OCI-LY1 (cell line): Measurements from ENCODE around the gene STK17A.
A peak's percentile ranks its signal among the peaks of the same experiment; 100 is the strongest.
"Not testable (repeated sequence)": the region's sequence is repeated elsewhere in the genome, so short reads cannot be mapped to it uniquely, and the experiment has no call there.

Source experiments
- H2AFZ ChIP-seq: fragments of 200-600 bp; sonication (generic), shearing (Covaris generic); 2 replicates; pipeline ENCODE4 v1.6.0; 2014; ENCODE audit warnings: antibody characterized with exemption, mild to moderate bottlenecking, low read length
- H3F3A ChIP-seq: fragments of 200-600 bp; sonication (generic), shearing (Covaris generic); 2 replicates; pipeline ENCODE4 v1.6.0; 2014; ENCODE audit warnings: mild to moderate bottlenecking, antibody characterized with exemption, low read length, moderate library complexity; ENCODE audit not compliant: insufficient read depth
- H3K27ac ChIP-seq: fragments of 200-600 bp; sonication (generic); 2 replicates; pipeline ENCODE4 v1.5.1; 2014; ENCODE audit warnings: low read length, mixed run types, mild to moderate bottlenecking, low read depth; ENCODE audit not compliant: poor library complexity, severe bottlenecking
- H3K27me3 ChIP-seq: fragments of 200-600 bp; sonication (generic); 2 replicates; pipeline ENCODE4 v1.6.0; 2014; ENCODE audit warnings: antibody characterized with exemption, mild to moderate bottlenecking, low read length, moderate library complexity; ENCODE audit not compliant: insufficient read depth
- H3K36me3 ChIP-seq: fragments of 200-600 bp; sonication (generic); 2 replicates; pipeline ENCODE4 v1.6.1; 2014; ENCODE audit warnings: mild to moderate bottlenecking, antibody characterized with exemption, low read length, moderate library complexity, mixed read lengths; ENCODE audit not compliant: insufficient read depth
- H3K4me1 ChIP-seq: fragments of 200-600 bp; sonication (generic); 2 replicates; pipeline ENCODE4 v1.5.1; 2014; ENCODE audit warnings: mild to moderate bottlenecking, low read length, moderate library complexity; ENCODE audit not compliant: insufficient read depth, severe bottlenecking
- H3K4me2 ChIP-seq: fragments of 200-600 bp; sonication (generic), shearing (Covaris generic); 2 replicates; pipeline ENCODE4 v1.6.1; 2014; ENCODE audit warnings: low read length
- H3K4me3 ChIP-seq: fragments of 200-600 bp; sonication (generic); 2 replicates; pipeline ENCODE4 v1.5.1; 2014; ENCODE audit warnings: low read length, low read depth, mild to moderate bottlenecking, mixed read lengths; ENCODE audit not compliant: poor library complexity, severe bottlenecking
- H3K79me2 ChIP-seq: fragments of 200-600 bp; shearing (Covaris generic); 2 replicates; pipeline ENCODE4 v1.6.1; 2016; ENCODE audit warnings: mixed run types, low read length, mixed read lengths; ENCODE audit not compliant: insufficient read depth
- H3K9ac ChIP-seq: fragments of 200-600 bp; sonication (generic), shearing (Covaris generic); 2 replicates; pipeline ENCODE4 v1.6.1; 2014; ENCODE audit warnings: mild to moderate bottlenecking, low read length, mixed read lengths
- H3K9me2 ChIP-seq: fragments of 200-600 bp; sonication (generic), shearing (Covaris generic); 2 replicates; pipeline ENCODE4 v1.6.1; 2014; ENCODE audit warnings: low read depth, mild to moderate bottlenecking, low read length, mixed read lengths
- H3K9me3 ChIP-seq: fragments of 200-600 bp; shearing (Covaris generic); 2 replicates; pipeline ENCODE4 v1.6.1; 2014; ENCODE audit warnings: low read length, mixed read lengths
- H4K20me1 ChIP-seq: fragments of 200-600 bp; sonication (generic), shearing (Covaris generic); 2 replicates; pipeline ENCODE4 v1.6.0; 2016; ENCODE audit warnings: mild to moderate bottlenecking, low read length; ENCODE audit not compliant: insufficient read depth
- CTCF ChIP-seq: fragments of 200-600 bp; sonication (generic), shearing (Covaris generic); IDR thresholded peaks from 2 replicates; pipeline ENCODE4 v1.5.1; 2017; ENCODE audit warnings: mild to moderate bottlenecking, antibody characterized with exemption, low read length, moderate library complexity, mixed read lengths
- EZH2 ChIP-seq: fragments of 200-600 bp; sonication (generic), shearing (Covaris generic); IDR thresholded peaks from 2 replicates; pipeline ENCODE4 v1.8.0; 2017; ENCODE audit warnings: borderline replicate concordance, mixed run types, mild to moderate bottlenecking, antibody characterized with exemption, low read length, moderate library complexity, mixed read lengths

STK17A gene

GRCh38 chr7:43671521-43671920, 88.6 kb downstream of the STK17A start:
- H3K9me2 ChIP-seq: no peaks in the 10 kb centered on the region
- H3K27ac ChIP-seq: no peak overlapping the region
- H3K27me3 ChIP-seq: no peaks in the 10 kb centered on the region
- H3K4me1 ChIP-seq: peaks cover 10% of the 10 kb centered on the region
- no peak overlapping the region for H3K4me3 ChIP-seq
- no peak overlapping the region for H3K4me2 ChIP-seq
- H4K20me1 ChIP-seq: no peaks in the 10 kb centered on the region
- TF ChIP-seq EZH2 (no peak), CTCF (no peak)
- no peak overlapping the region for H3K9ac ChIP-seq
- no peaks in the 10 kb centered on the region for H3F3A ChIP-seq
- peaks cover 70% of the 10 kb centered on the region for H3K79me2 ChIP-seq
- H2AFZ ChIP-seq: no peak overlapping the region
- peaks cover 33% of the 10 kb centered on the region for H3K9me3 ChIP-seq
- H3K36me3 ChIP-seq: peaks cover 61% of the 10 kb centered on the region

GRCh38 chr7:43673243-43673976, 90.5 kb downstream of the STK17A start:
- peaks cover 44% of the 10 kb centered on the region for H3K36me3 ChIP-seq
- H3K4me1 ChIP-seq: peaks cover 10% of the 10 kb centered on the region
- H2AFZ ChIP-seq, H3F3A ChIP-seq, H4K20me1 ChIP-seq, H3K4me3 ChIP-seq, H3K9me2 ChIP-seq, H3K27me3 ChIP-seq, H3K9ac ChIP-seq, H3K4me2 ChIP-seq: not testable (repeated sequence)
- H3K9me3 ChIP-seq: peaks cover 31% of the 10 kb centered on the region
- H3K79me2 ChIP-seq: peaks cover 81% of the 10 kb centered on the region
- H3K27ac ChIP-seq: peak overlapping the region; percentile 13

GRCh38 chr7:43674559-43675436, 91.9 kb downstream of the STK17A start:
- H3K9ac ChIP-seq: no peak overlapping the region
- no peaks in the 10 kb centered on the region for H3K9me2 ChIP-seq
- peaks cover 28% of the 10 kb centered on the region for H3K9me3 ChIP-seq
- no peak overlapping the region for H2AFZ ChIP-seq
- H3K4me1 ChIP-seq: peaks cover 13% of the 10 kb centered on the region
- no peaks in the 10 kb centered on the region for H4K20me1 ChIP-seq
- H3K4me3 ChIP-seq: no peak overlapping the region
- no peak overlapping the region for H3K27ac ChIP-seq
- no peaks in the 10 kb centered on the region for H3F3A ChIP-seq
- H3K79me2 ChIP-seq: peaks cover 92% of the 10 kb centered on the region
- H3K27me3 ChIP-seq: no peaks in the 10 kb centered on the region
- no peak overlapping the region for H3K4me2 ChIP-seq
- TF ChIP-seq CTCF (no peak), EZH2 (no peak)
- peaks cover 37% of the 10 kb centered on the region for H3K36me3 ChIP-seq
